ENCODE results near the gene TIFAB. TPM values are rescaled to one million over a fixed set of nuclear protein-coding genes. Genes with fewer than 3 reads are reported as not detected.

The TIFAB gene
- total RNA-seq, 4 donors from 2014 or later = 0.08 TPM; not detected in 3

- Histone ChIP-seq H3K36me3 (no peaks in the 10 kb centered on the region), H3K4me3 (no peak overlapping the region), H3K4me1 (peaks cover 19% of the 10 kb centered on the region), H3K9me3 (no peaks in the 10 kb centered on the region), H3K27ac (no peak overlapping the region), H3K27me3 (peaks cover 3% of the 10 kb centered on the region)
- WGBS = 51% methylated on average over 9 of the region's 9 CpGs
- peak; percentile 64 to 80 for DNase-seq (ENCODE audit: low spot score in 2 of 2)
- TF ChIP-seq EP300 (IDR thresholded peaks at IDR 0.05) = no peak
- no peak for TF ChIP-seq POLR2AphosphoS5 (IDR thresholded peaks at IDR 0.05)
- peak; percentile 12 to 76 for TF ChIP-seq CTCF (IDR thresholded peaks at IDR 0.05)
These were observed 5.4 kb upstream of the TIFAB start for GRCh38 chr5:135457424-135458071.

- Histone ChIP-seq H3K9me3 (no peaks in the 10 kb centered on the region), H3K4me1 (peaks cover 13% of the 10 kb centered on the region), H3K27ac (no peak overlapping the region), H3K4me3 (no peak overlapping the region), H3K27me3 (peaks cover 10% of the 10 kb centered on the region), H3K36me3 (no peaks in the 10 kb centered on the region)
- peak in 1 of 2 donors; percentile 71 for DNase-seq (ENCODE audit: low spot score in 2 of 2)
- 82% methylated on average over 10 of the region's 12 CpGs for WGBS
- no peak for TF ChIP-seq EP300 (IDR thresholded peaks at IDR 0.05)
- TF ChIP-seq CTCF (IDR thresholded peaks at IDR 0.05) = no peak
- TF ChIP-seq POLR2A (IDR thresholded peaks at IDR 0.05) = no peak
- TF ChIP-seq POLR2AphosphoS5 (IDR thresholded peaks at IDR 0.05) = no peak
These were observed 4.3 kb upstream of the TIFAB start for GRCh38 chr5:135456238-135457099.

- WGBS = 96% methylated on average over 4 of the region's 4 CpGs
- DNase-seq (ENCODE audit: low spot score in 2 of 2) = peak in 1 of 2 donors; percentile 50
- Histone ChIP-seq H3K4me1 (peaks cover 13% of the 10 kb centered on the region), H3K4me3 (no peak overlapping the region), H3K9me3 (no peaks in the 10 kb centered on the region), H3K27me3 (peaks cover 10% of the 10 kb centered on the region), H3K27ac (no peak overlapping the region), H3K36me3 (no peaks in the 10 kb centered on the region)
- TF ChIP-seq EP300 (IDR thresholded peaks at IDR 0.05) (no peak), POLR2A (IDR thresholded peaks at IDR 0.05) (no peak), POLR2AphosphoS5 (IDR thresholded peaks at IDR 0.05) (no peak), CTCF (IDR thresholded peaks at IDR 0.05) (no peak)
These were observed 3.7 kb upstream of the TIFAB start for GRCh38 chr5:135455876-135456237.

DNA sequence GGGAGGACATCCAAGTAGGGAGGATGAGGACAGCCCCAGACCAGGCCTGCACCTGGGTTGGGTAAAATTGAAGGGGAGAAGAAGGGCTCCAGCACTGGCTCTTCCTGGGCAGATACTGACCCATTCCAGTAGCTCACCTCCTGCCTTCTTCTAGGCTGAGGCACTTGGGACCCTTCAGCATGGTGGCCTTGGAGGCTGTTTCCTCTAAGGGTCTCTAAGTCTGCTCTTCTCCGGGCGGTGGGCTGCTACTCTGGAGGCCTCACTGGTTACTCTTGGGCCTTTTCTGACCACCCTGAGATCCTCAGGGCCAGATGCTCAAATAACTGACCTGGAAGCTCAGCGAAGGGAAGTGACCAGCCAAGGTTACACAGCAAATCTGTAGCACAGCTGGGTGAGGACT lies 2.8 kb upstream of the TIFAB start:
- H3K27ac ChIP-seq = no peak overlapping the region
- H3K27me3 ChIP-seq = peaks cover 10% of the 10 kb centered on the region
- 94% methylated on average over 3 of the region's 3 CpGs for WGBS
- no peak overlapping the region for H3K4me3 ChIP-seq
- H3K9me3 ChIP-seq = no peaks in the 10 kb centered on the region
- no peaks in the 10 kb centered on the region for H3K36me3 ChIP-seq
- TF ChIP-seq POLR2A (IDR thresholded peaks at IDR 0.05) (no peak), CTCF (IDR thresholded peaks at IDR 0.05) (no peak), POLR2AphosphoS5 (IDR thresholded peaks at IDR 0.05) (no peak), EP300 (IDR thresholded peaks at IDR 0.05) (no peak)
- peak in 1 of 2 donors; percentile 75 for DNase-seq (ENCODE audit: low spot score in 2 of 2)
- H3K4me1 ChIP-seq = peaks cover 13% of the 10 kb centered on the region

GRCh38 chr5:135453613-135454012 lies 1.5 kb upstream of the TIFAB start:
- no peak for DNase-seq (ENCODE audit: low spot score in 2 of 2)
- H3K4me1 ChIP-seq = peaks cover 5% of the 10 kb centered on the region
- TF ChIP-seq POLR2A (IDR thresholded peaks at IDR 0.05) (no peak), CTCF (IDR thresholded peaks at IDR 0.05) (no peak), EP300 (IDR thresholded peaks at IDR 0.05) (no peak), POLR2AphosphoS5 (IDR thresholded peaks at IDR 0.05) (no peak)
- H3K27ac ChIP-seq = no peak overlapping the region
- 88% methylated on average over 4 of the region's 4 CpGs for WGBS
- peaks cover 12% of the 10 kb centered on the region for H3K27me3 ChIP-seq
- H3K4me3 ChIP-seq = no peak overlapping the region
- H3K9me3 ChIP-seq = no peaks in the 10 kb centered on the region
- H3K36me3 ChIP-seq = no peaks in the 10 kb centered on the region

All from suprapubic skin (tissue), 4 donors.